B cell (primary cell): ENCODE results near the gene LPCAT3. TPM values are rescaled to one million over a fixed set of nuclear protein-coding genes. Genes with fewer than 3 reads are reported as not detected.

Source experiments
- ATAC-seq: fragments of 200-7000 bp; cut with Tn5 transposase; one replicate; pipeline ENCODE4 v1.10.0; 2021; ENCODE audit warnings: low read depth, mild to moderate bottlenecking, moderate number of reproducible peaks, moderate library complexity
- CTCF ChIA-PET: fragments of 350-600 bp; sonication (Branson Sonifier 250); formaldehyde crosslinking; loops from one replicate; lab custom pipeline; 2021; ENCODE audit warnings: antibody characterized with exemption, inconsistent platforms; lab: Charles Lee
- POLR2A ChIA-PET: fragments of 350-600 bp; sonication (Branson Sonifier 250); formaldehyde crosslinking; loops from one replicate; lab custom pipeline; 2021; ENCODE audit warnings: antibody characterized with exemption; lab: Charles Lee
- DNase-seq: peaks from one replicate; pipeline ENCODE4 v3.0.0; 2013
- H2AFZ ChIP-seq: 2 replicates; pipeline ENCODE4 v1.6.1; 2012; ENCODE audit warnings: mild to moderate bottlenecking, low read depth, low read length; ENCODE audit not compliant: insufficient read depth, poor library complexity, severe bottlenecking
- H3K27ac ChIP-seq, 2 donors: 1 replicate in 1 of 2; 2 replicates in 1 of 2; pipeline ENCODE4 v1.5.1; 2012 to 2013; ENCODE audit warnings: low read length in 2 of 2, mild to moderate bottlenecking in 2 of 2, moderate library complexity in 1 of 2
- H3K27me3 ChIP-seq, 4 experiments: fragments of 200-600 bp in 1 of 4; sonication (generic) in 1 of 4; replicated peaks in 1 of 4; 1 replicate in 2 of 4; 2 replicates in 2 of 4; pipeline versions ENCODE4 v1.6.1 to v1.7.0; 2013 to 2016; ENCODE audit warnings: low read length in 3 of 4, mild to moderate bottlenecking in 2 of 4, mixed read lengths in 1 of 4, moderate library complexity in 1 of 4; ENCODE audit not compliant: insufficient read depth in 4 of 4, control insufficient read depth in 3 of 4; ENCODE audit errors: control extremely low read depth in 1 of 4
- H3K36me3 ChIP-seq, 2 experiments: replicated peaks in 1 of 2; 1 replicate in 1 of 2; 2 replicates in 1 of 2; pipeline versions ENCODE4 v1.6.1 to v1.7.1; 2013; ENCODE audit warnings: low read length in 1 of 2; ENCODE audit not compliant: insufficient read depth in 2 of 2, control insufficient read depth in 1 of 2; ENCODE audit errors: control extremely low read depth in 1 of 2, extremely low read depth in 1 of 2
- H3K4me1 ChIP-seq, 2 donors: fragments of 200-600 bp in 1 of 2; sonication (generic) in 1 of 2; 1 replicate in 1 of 2; 2 replicates in 1 of 2; pipeline versions ENCODE4 v1.5.1 to v1.6.1; 2013 to 2017; ENCODE audit warnings: low read length in 2 of 2; ENCODE audit not compliant: control insufficient read depth in 2 of 2, insufficient read depth in 2 of 2
- H3K4me2 ChIP-seq: replicated peaks from 2 replicates; pipeline ENCODE3; 2012; ENCODE audit warnings: mild to moderate bottlenecking, low read depth, low read length; ENCODE audit not compliant: poor library complexity, severe bottlenecking
- H3K4me3 ChIP-seq, 5 experiments: fragments of 200-600 bp in 1 of 5; sonication (generic) in 1 of 5; 1 replicate in 3 of 5; 2 replicates in 2 of 5; pipeline versions ENCODE4 v1.5.1 to v1.7.0; 2011 to 2016; ENCODE audit warnings: low read length in 4 of 5, mild to moderate bottlenecking in 4 of 5, low read depth in 2 of 5, control low read depth in 1 of 5, moderate library complexity in 1 of 5; ENCODE audit not compliant: insufficient read depth in 1 of 5; ENCODE audit errors: control extremely low read depth in 1 of 5, extremely low read depth in 1 of 5
- H3K79me2 ChIP-seq: fragments of 200-600 bp; sonication (generic); one replicate; pipeline ENCODE4 v1.6.0; 2016; ENCODE audit warnings: low read length; ENCODE audit not compliant: control insufficient read depth, insufficient read depth
- H3K9ac ChIP-seq: fragments of 200-600 bp; sonication (generic); 2 replicates; pipeline ENCODE4 v1.6.1; 2017; ENCODE audit warnings: mild to moderate bottlenecking, low read length, moderate library complexity
- H3K9me3 ChIP-seq, 3 donors: one replicate each; pipeline versions ENCODE4 v1.6.1 to v1.7.1; 2013; ENCODE audit warnings: low read length in 2 of 3; ENCODE audit not compliant: control insufficient read depth in 2 of 3, insufficient read depth in 1 of 3; ENCODE audit errors: control extremely low read depth in 1 of 3
- H4K20me1 ChIP-seq: 2 replicates; pipeline ENCODE4 v1.6.0; 2012; ENCODE audit warnings: mild to moderate bottlenecking, low read length; ENCODE audit not compliant: insufficient read depth, control insufficient read depth, poor library complexity, severe bottlenecking
- H3K27ac Mint-ChIP-seq: one replicate; pipeline ENCODE4 v1.8.0; 2021; ENCODE audit warnings: mixed read lengths
- H3K27me3 Mint-ChIP-seq: one replicate; pipeline ENCODE4 v1.8.0; 2021; ENCODE audit warnings: mixed read lengths
- H3K4me1 Mint-ChIP-seq: one replicate; pipeline ENCODE4 v1.8.0; 2021; ENCODE audit warnings: mixed read lengths
- H3K4me3 Mint-ChIP-seq: one replicate; pipeline ENCODE4 v1.8.0; 2021; ENCODE audit warnings: mixed read lengths
- H3K9me3 Mint-ChIP-seq: one replicate; pipeline ENCODE4 v1.8.0; 2022; ENCODE audit warnings: mixed read lengths; ENCODE audit not compliant: insufficient read depth
- EZH2 ChIP-seq: IDR thresholded peaks from 2 replicates; pipeline ENCODE4 v1.6.1; 2012; ENCODE audit warnings: borderline replicate concordance, low read depth, mild to moderate bottlenecking, moderate library complexity, low read length; ENCODE audit not compliant: insufficient read depth, poor library complexity, severe bottlenecking
- WGBS: methylation state at CpG from one replicate; pipeline ENCODE4 v1.1.5; 2013; ENCODE audit warnings: missing lambda C conversion rate; ENCODE audit not compliant: insufficient coverage; 5-methylcytosine and 5-hydroxymethylcytosine counted together
- intact Hi-C: fragments of 100-400 bp; cut with micrococcal nuclease; formaldehyde crosslinking; loops from one replicate; pipeline ENCODE4 v1.10.0; 2022
- polyA minus RNA-seq: library from RNA; depleted of rRNA, polyadenylated mRNA; stranded (reverse); fragments of >200 nt; gene quantifications from 2 replicates; pipeline ENCODE4 v1.2.3, GENCODE V29; 2012
- polyA plus RNA-seq: library from polyadenylated mRNA; depleted of rRNA; stranded (reverse); fragments of >200 nt; gene quantifications from 2 replicates; pipeline ENCODE4 v1.2.3, GENCODE V29; 2012
- total RNA-seq, 2 donors: library from RNA; stranded (reverse); fragments of 120-200 nt in 1 of 2; gene quantifications; 1 replicate in 1 of 2; 2 replicates in 1 of 2; pipeline versions ENCODE4 v1.2.3 to v1.2.4, GENCODE V29; 2013 to 2022
- TF ChIP-seq, protein P1 (sequence below): fragments of 200-600 bp; IDR thresholded peaks from one replicate; pipeline ENCODE4 v1.8.0; 2022; ENCODE audit warnings: antibody characterized with exemption, mild to moderate bottlenecking

The LPCAT3 gene, protein sequence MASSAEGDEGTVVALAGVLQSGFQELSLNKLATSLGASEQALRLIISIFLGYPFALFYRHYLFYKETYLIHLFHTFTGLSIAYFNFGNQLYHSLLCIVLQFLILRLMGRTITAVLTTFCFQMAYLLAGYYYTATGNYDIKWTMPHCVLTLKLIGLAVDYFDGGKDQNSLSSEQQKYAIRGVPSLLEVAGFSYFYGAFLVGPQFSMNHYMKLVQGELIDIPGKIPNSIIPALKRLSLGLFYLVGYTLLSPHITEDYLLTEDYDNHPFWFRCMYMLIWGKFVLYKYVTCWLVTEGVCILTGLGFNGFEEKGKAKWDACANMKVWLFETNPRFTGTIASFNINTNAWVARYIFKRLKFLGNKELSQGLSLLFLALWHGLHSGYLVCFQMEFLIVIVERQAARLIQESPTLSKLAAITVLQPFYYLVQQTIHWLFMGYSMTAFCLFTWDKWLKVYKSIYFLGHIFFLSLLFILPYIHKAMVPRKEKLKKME
- total RNA-seq (26.2 and 26.3 TPM in 2 replicates), polyA plus RNA-seq (14.7 and 17.6 TPM in 2 replicates), polyA minus RNA-seq (10.3 and 13.7 TPM in 2 replicates)
- total RNA-seq (2013), result 12.7 TPM

DNA sequence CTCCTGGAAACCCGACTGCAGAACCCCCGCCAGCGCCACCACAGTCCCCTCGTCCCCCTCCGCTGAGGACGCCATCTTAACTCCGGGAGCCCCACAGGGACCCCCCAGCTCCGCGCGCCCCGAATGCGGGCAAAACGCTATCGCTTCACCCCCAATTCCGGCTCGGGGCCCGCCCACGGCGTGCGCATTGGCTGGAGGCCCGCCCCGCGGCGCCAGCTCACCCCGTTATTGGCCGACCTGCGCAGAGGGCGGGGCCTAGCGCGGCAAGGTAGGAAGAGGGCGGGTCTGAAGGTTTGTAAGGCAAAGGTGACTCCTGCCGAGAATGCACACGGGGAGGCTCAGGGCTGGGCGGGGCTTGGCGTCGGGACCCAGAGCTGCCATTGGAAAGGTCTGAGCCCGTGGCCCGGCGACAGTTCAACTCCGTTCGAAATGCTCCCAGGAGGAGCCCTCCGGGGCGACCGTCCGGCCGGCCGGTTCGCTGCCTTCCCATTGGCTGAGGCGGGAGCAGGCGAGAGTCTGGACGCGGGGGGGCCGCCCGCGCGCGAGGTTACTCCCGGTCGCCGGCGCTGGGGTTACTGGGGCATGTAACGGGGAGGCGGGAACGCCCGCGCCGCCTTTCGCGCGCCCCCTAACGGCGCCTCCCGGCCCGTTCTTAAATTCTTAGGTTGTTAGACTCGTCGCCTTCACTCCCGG lies at the start of gene LPCAT3:
Gene LPCAT3, minus strand, starts transcription at position 127 of the 693 bp plus-strand sequence. Its CDS starts 52 bp downstream, at position 75.
- Histone ChIP-seq H3K9ac (peak within 1 kb of the TSS; percentile 84), H3K79me2 (peaks cover 47% of the 10 kb centered on the region), H3K4me1 (peaks cover 7 to 17% of the 10 kb centered on the region in 2 donors), H3K9me3 (no peaks in the 10 kb centered on the region), H3K4me3 (peak within 1 kb of the TSS; percentile 71 to 92 (median 81)), H3K36me3 (no peaks in the 10 kb centered on the region), H2AFZ (peak within 1 kb of the TSS; percentile 94), H4K20me1 (no peaks in the 10 kb centered on the region), H3K4me2 (peak within 1 kb of the TSS; percentile 75), H3K27me3 (no peaks in the 10 kb centered on the region), H3K27ac (peak within 1 kb of the TSS; percentile 71 to 78)
- Mint-ChIP-seq H3K27me3 (no peaks in the 10 kb centered on the region), H3K9me3 (no peaks in the 10 kb centered on the region), H3K4me3 (peak within 1 kb of the TSS; percentile 88), H3K27ac (peak within 1 kb of the TSS; percentile 69), H3K4me1 (peaks cover 18% of the 10 kb centered on the region)
- peak; percentile 98 for DNase-seq
- intact Hi-C loops, result loop anchor here (1.0 to 5.0 kb wide), 12 partner anchors 48 to 171 kb away; partner anchors contain the start of genes C12orf57, C1R, CLSTN3 and EMG1
- under 1% methylated on average over 77 of the region's 77 CpGs for WGBS
- ChIA-PET CTCF (interaction anchor here (0.7 to 2.3 kb wide), 23 partner anchors 11 to 266 kb away, joined by 3 to 12 read pairs (median 4); partner anchors contain the start of genes C12orf57, C1R, C1RL and MLF2), POLR2A (interaction anchor here (0.9 to 1.4 kb wide), 6 partner anchors 68 to 167 kb away, joined by 3 to 5 read pairs (median 4); partner anchors contain the start of genes C12orf57, PTPN6, RNU7-1 and USP5)
- peak; percentile 93 for ATAC-seq
- TF ChIP-seq, protein P1, sequence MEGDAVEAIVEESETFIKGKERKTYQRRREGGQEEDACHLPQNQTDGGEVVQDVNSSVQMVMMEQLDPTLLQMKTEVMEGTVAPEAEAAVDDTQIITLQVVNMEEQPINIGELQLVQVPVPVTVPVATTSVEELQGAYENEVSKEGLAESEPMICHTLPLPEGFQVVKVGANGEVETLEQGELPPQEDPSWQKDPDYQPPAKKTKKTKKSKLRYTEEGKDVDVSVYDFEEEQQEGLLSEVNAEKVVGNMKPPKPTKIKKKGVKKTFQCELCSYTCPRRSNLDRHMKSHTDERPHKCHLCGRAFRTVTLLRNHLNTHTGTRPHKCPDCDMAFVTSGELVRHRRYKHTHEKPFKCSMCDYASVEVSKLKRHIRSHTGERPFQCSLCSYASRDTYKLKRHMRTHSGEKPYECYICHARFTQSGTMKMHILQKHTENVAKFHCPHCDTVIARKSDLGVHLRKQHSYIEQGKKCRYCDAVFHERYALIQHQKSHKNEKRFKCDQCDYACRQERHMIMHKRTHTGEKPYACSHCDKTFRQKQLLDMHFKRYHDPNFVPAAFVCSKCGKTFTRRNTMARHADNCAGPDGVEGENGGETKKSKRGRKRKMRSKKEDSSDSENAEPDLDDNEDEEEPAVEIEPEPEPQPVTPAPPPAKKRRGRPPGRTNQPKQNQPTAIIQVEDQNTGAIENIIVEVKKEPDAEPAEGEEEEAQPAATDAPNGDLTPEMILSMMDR, result peak; percentile 88
- no peak for TF ChIP-seq EZH2
